Stimulated activated CD4-positive, alpha-beta T cell treated with anti-CD3 and anti-CD28 coated beads, TNF-alpha, amount 100 ng/mL, for 48 hours (primary cell): Measurements from ENCODE around the gene RFX6.
"Not testable (repeated sequence)": the region's sequence is repeated elsewhere in the genome, so short reads cannot be mapped to it uniquely, and the experiment has no call there.

Experiments used
- DNase-seq, 3 donors: peaks; one replicate each; pipeline ENCODE4 v3.0.0-alpha.2; 2020; ENCODE audit warnings: low read depth in 3 of 3

Gene RFX6, protein sequence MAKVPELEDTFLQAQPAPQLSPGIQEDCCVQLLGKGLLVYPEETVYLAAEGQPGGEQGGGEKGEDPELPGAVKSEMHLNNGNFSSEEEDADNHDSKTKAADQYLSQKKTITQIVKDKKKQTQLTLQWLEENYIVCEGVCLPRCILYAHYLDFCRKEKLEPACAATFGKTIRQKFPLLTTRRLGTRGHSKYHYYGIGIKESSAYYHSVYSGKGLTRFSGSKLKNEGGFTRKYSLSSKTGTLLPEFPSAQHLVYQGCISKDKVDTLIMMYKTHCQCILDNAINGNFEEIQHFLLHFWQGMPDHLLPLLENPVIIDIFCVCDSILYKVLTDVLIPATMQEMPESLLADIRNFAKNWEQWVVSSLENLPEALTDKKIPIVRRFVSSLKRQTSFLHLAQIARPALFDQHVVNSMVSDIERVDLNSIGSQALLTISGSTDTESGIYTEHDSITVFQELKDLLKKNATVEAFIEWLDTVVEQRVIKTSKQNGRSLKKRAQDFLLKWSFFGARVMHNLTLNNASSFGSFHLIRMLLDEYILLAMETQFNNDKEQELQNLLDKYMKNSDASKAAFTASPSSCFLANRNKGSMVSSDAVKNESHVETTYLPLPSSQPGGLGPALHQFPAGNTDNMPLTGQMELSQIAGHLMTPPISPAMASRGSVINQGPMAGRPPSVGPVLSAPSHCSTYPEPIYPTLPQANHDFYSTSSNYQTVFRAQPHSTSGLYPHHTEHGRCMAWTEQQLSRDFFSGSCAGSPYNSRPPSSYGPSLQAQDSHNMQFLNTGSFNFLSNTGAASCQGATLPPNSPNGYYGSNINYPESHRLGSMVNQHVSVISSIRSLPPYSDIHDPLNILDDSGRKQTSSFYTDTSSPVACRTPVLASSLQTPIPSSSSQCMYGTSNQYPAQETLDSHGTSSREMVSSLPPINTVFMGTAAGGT

GRCh38 chr6:116876635-116877611 is at the start of gene RFX6:
Gene RFX6 (plus strand): TSS chr6:116877242. CDS start chr6:116877276, 34 bp downstream.
- DNase-seq: no peak

DNA sequence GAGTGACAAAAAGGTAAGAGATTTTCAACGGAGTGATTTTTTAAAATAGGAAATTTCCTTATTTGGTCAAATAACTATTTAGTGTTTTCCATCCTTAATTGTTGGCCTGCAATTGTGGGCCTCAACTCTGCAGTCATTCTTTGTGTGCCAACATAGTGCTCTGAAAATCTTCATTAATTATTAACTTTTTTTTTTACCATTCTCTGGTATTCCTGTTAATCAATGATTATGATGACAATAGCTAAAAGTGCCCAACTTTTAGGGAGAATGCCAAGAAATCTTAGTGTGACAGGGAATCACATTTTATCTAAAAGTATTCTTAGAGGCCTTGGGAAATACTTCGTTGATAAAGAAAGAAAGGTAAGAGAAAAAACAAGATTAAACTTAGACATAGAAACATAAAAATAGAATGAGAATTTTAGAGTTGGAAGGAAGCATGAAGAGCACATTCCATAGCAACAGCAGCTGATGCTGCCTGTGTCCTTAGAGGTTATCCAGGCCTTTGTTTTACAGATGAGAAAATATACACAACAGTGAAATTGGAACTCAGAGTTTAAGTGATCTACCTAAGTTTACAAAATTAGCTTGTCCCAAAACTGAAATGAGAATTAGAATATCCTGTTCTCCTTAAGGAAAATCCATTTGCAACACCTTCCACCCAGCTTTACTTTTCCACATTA is 49.3 kb upstream of the RFX6 start:
- DNase-seq: no peak

DNA sequence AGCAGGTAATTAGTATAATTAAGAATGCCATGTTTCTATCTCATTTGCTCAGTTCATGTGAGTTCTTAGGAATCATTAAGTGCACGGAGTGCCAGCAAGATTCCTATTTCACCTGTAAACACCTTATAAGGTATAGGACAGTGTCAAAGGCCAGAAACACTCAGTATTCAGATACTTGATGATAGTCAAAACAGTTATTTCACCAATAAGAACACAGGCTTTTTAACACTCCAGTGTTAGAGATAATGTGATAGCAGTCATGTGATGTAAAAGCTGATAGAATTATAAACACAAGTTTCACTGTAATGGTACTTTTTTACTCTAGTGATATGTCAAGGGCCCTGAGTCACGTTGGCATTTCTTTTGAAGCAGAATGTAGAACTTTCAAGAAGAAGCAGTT is 48.1 kb upstream of the RFX6 start, which contains the start of gene GPRC6A:
GPRC6A (minus strand) TSS at position 101 of the 400 bp plus-strand sequence; CDS start at position 31, 70 bp downstream.
- no peak for DNase-seq

DNA sequence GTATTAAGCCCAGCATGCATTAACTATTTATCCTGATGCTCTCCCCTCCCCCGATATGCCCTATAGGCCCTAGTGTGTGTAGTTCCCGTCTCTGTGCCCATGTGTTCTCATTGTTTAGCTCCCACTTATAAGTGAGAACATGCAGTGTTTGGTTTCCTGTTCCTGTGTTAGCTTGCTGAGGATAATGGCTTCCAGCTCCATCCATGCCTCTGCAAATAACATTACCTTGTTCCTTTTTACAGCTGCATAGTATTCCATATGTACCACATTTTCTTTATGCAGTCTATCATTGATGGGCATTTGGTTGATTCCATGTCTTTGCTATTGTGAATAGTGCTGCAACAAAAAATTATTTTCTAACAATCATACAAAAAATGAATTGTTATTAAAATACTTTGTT is 42.5 kb upstream of the RFX6 start:
- DNase-seq: not testable (repeated sequence)

- DNase-seq: no peak
These were observed 40.3 kb upstream of the RFX6 start for GRCh38 chr6:116836606-116837342.

DNA sequence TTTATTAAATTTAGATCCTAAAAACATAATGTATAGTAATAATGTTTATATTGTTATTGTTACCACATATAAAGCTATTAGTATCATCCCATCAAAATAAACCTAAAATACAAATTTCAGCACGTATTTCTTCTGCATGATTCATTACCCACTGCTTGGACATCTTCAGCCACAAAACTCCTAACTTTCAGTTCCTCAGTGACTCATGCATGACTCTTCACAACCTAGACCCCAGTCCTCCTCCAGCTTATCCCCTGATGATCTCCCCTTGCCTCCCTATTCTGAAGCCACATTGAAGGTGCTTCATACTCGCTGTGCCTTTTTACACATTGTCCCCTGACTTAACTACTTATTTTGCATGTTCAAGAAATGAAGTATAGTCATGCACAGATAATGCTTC is 37.0 kb upstream of the RFX6 start:
- DNase-seq: no peak

- no peak for DNase-seq
These were observed 34.6 kb upstream of the RFX6 start for GRCh38 chr6:116842459-116842858.

- DNase-seq: no peak
These were observed 29.8 kb upstream of the RFX6 start for GRCh38 chr6:116847227-116847626.

DNA sequence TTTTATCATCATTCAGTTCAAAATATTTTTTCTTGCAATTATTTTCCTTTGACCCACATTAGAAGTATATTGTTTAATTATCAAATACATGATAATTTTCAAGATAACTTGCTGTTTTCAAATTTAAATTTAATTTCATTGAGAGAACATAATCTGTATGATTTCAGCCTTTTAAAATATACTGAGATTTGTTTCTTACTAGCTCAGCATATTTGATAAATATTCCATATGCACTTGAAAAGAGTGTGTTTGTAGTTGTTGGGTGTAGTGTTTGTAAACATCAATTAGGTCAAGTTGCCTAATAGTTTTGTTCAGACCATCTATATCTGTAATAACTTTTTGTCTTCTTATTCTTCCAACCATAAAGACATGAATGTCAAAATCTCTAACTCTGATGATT is 19.0 kb upstream of the RFX6 start:
- no peak for DNase-seq

- DNase-seq: no peak
These were observed 17.8 kb upstream of the RFX6 start for GRCh38 chr6:116859264-116859663.

DNA sequence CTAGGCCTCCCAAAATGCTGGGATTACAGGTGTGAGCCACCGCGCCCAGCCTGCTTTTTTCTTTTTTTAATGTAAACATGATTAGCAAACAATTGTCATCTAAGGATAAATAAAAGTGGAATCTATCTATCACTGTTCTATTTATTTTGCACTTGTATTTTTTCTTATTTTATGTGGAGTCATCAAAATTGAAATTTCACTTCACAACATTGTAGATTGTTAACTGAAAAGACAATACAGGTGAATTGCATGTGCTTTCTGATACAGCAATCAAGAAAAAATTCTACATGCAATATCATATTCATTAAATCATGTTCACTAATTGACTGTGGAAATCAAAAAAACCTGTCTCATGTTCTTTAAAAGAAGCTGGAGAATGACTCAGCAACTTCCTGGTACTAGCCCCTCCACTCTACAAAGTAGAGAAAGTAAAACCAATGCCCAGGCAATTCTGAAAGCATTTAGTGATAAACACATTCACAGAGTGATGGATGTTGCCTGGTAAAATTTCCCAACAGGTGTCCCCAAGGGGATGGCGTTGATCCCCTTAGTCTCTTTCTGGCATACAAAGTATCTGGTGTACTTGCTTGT is 10.7 kb upstream of the RFX6 start:
- DNase-seq: no peak

GRCh38 chr6:116872771-116873170 is 4.3 kb upstream of the RFX6 start:
- no peak for DNase-seq

DNA sequence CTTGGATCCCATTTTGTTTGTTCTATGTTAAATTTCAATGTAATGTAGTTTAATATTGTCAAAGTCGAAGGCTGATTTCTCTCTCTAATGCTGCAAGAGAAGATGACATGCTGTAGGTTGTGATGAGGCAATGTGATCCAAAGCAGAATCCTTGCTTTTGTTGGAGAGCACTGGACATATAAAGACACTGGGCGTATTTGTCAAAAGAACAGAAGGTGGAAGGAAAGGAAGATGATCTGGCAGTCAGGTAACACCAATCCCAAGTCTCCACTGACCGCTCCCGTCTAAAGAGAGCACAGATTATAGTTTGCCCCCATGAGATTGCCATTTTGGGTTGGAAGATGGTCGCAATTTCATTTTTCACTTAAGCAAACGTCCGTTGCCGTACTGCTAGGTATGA is 935 bp upstream of the RFX6 start:
- no peak for DNase-seq

DNA sequence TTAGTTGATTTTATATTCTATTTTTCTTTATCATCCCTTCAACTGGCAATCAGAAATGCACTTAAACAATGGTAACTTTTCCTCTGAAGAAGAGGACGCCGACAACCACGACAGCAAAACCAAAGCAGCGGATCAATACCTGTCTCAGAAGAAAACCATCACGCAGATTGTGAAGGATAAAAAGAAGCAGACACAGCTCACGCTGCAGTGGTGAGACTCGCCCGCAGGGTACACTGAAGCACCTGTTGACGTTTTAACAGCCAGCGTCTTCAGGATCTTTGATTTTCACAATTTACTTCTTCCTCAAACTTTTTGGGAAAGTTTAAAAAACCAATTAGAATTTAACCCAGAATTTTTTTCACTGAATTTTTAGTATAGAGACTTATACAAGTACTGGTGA is 701 bp downstream of the RFX6 start:
- no peak for DNase-seq

DNA sequence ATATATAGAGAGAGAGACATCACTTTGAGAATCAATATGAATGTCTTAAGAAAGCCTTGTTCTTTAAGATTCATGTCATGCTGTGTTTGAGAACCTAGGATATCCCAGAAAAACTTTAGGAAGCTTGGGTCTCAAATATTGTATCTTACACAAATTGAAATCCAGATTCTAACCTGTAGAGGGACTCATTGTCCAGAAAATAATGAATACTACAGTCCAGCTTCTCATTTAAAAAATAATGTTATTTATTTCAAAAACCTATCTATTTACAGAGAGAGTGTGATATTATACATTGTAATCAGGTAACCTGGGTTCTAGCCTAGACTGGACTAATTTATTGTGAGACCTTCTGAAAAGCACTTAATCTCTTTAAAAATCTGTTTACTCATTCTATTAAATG is 4.2 kb downstream of the RFX6 start:
- no peak for DNase-seq

- DNase-seq: no peak
These were observed 6.0 kb downstream of the RFX6 start for GRCh38 chr6:116883005-116883404.

DNA sequence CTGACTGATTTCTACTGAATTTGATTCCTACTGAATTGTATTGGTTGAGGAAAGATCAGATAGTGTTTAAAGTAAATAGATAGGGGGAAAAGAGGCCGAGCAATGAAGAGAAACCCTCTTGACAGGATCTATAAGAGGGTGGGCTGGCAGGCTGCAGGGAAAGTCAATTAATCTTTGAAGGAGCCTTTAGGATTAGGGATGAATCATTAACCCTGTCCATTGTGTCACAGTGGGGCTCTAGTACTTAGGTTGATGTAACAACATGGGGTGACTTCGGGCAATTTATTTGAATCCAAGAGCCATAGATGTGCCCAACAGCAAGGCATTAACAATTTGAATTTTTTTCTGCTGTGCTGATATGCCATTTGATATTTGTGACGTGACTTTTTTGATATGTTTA is 7.5 kb downstream of the RFX6 start:
- no peak for DNase-seq

DNA sequence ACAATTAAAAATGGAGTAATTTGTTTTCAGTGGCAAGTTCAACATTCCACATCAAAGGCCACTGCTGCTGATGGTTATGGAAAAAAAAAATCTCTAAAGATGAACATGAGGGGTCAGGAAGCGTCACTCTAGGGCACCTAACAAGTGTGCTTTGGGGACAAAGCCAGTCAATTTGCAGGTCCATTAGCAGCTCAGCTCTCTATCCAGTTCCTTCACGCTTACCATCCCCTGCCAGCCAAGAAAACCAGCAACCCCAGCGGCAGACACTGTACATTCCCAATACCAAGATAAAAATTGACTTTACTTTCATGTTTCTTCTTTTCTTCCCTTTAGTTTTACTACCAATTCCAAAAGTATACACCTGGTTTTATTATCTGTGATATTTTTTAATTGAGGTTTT is 10.1 kb downstream of the RFX6 start:
- DNase-seq: no peak

DNA sequence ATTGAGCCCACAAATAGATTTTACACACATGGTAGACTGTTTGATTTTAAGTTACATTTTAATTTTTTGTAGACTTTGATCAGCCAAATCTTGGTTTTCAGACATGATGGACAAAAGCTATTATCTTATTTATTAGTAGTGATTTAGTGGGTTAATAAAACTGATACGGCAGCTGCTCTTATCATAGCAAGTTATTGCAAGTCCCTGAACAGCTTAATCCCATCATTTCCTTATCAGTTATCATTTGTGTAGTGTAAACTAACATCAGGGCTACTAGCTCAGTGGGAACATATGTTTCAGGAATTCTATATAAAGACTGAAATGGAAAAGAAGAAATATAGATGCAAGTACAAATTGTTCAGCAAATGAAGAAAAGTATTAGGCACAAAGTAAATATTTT is 10.9 kb downstream of the RFX6 start:
- no peak for DNase-seq
